Measurements from ENCODE around the gene DIO3.

Gene DIO3

GRCh38 chr14:101605836-101606235 is 44.5 kb downstream of the DIO3 start:
- Histone ChIP-seq H3K36me3 (ENCODE audit: low read depth) (no peaks in the 10 kb centered on the region), H3K9me3 (ENCODE audit: severe bottlenecking) (no peaks in the 10 kb centered on the region), H3K4me1 (ENCODE audit: insufficient read depth, poor library complexity, severe bottlenecking) (no peaks in the 10 kb centered on the region), H3K27ac (ENCODE audit: poor library complexity, severe bottlenecking) (no peak overlapping the region), H3K4me3 (ENCODE audit: severe bottlenecking) (no peak overlapping the region), H3K27me3 (ENCODE audit: insufficient read depth, poor library complexity, severe bottlenecking) (peaks cover 46% of the 10 kb centered on the region)
- no peak for ATAC-seq (ENCODE audit: low read depth)
- no peak for DNase-seq (ENCODE audit: low spot score)
- no peak for TF ChIP-seq CTCF (IDR thresholded peaks at IDR 0.05; ENCODE audit: poor library complexity, severe bottlenecking)
